ENCODE data around the gene DYDC2. TPM values are rescaled to one million over a fixed set of nuclear protein-coding genes. Genes with fewer than 3 reads are reported as not detected.

Gene DYDC2
- polyA plus RNA-seq, 2 of the 4 experiments (the other 2 are of a cell fraction): 0.04 TPM; not detected in 1

- TF ChIP-seq, protein P1, sequence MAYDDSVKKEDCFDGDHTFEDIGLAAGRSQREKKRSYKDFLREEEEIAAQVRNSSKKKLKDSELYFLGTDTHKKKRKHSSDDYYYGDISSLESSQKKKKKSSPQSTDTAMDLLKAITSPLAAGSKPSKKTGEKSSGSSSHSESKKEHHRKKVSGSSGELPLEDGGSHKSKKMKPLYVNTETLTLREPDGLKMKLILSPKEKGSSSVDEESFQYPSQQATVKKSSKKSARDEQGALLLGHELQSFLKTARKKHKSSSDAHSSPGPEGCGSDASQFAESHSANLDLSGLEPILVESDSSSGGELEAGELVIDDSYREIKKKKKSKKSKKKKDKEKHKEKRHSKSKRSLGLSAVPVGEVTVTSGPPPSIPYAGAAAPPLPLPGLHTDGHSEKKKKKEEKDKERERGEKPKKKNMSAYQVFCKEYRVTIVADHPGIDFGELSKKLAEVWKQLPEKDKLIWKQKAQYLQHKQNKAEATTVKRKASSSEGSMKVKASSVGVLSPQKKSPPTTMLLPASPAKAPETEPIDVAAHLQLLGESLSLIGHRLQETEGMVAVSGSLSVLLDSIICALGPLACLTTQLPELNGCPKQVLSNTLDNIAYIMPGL (CRISPR knock-in tag; IDR thresholded peaks at IDR 0.05; ENCODE audit: borderline replicate concordance): no peak
- no peak for TF ChIP-seq NFE2L2 (conservative IDR thresholded peaks at IDR 0.05; ENCODE audit: low read length)
- TF ChIP-seq POLR2A (IDR thresholded peaks at IDR 0.05; ENCODE audit: low read length): no peak
Observed at GRCh38 chr10:80394358-80394916, 37.9 kb downstream of the DYDC2 start (continued).

- TF ChIP-seq SREBF2 (IDR thresholded peaks at IDR 0.05) (no peak), FOSL2 (IDR thresholded peaks at IDR 0.05) (no peak), FOSL2 (CRISPR knock-in tag; IDR thresholded peaks at IDR 0.05) (no peak), ZSCAN20 (CRISPR knock-in tag; IDR thresholded peaks at IDR 0.05) (no peak), KDM5A (IDR thresholded peaks at IDR 0.05) (no peak), CBX8 (IDR thresholded peaks at IDR 0.05) (no peak), MAX (IDR thresholded peaks at IDR 0.05) (no peak), EHMT2 (IDR thresholded peaks at IDR 0.05; ENCODE audit: low read depth) (no peak), RARB (CRISPR knock-in tag; IDR thresholded peaks at IDR 0.05) (no peak), CHD4 (IDR thresholded peaks at IDR 0.05; ENCODE audit: borderline replicate concordance) (no peak), CTCF (IDR thresholded peaks at IDR 0.05) (no peak), EP300 (IDR thresholded peaks at IDR 0.05) (no peak), POLR2AphosphoS2 (conservative IDR thresholded peaks at IDR 0.05; ENCODE audit: low read length) (no peak), ESRRA (IDR thresholded peaks at IDR 0.05; ENCODE audit: borderline replicate concordance, low read length) (no peak), MYC (IDR thresholded peaks at IDR 0.05; ENCODE audit: borderline replicate concordance, low read length) (no peak), RAD21 (conservative IDR thresholded peaks at IDR 0.05 in 1 of 2, IDR thresholded peaks at IDR 0.05 in 1 of 2) (no peak), ZNF302 (CRISPR knock-in tag; IDR thresholded peaks at IDR 0.05) (no peak)
- CTCF ChIA-PET: interaction anchor here (1.4 to 2.8 kb wide), 2 partner anchors 19 to 47 kb away, joined by 4 to 18 read pairs; no protein-coding TSS in a partner anchor
Observed at GRCh38 chr10:80397014-80397413, 40.4 kb downstream of the DYDC2 start.

DNA sequence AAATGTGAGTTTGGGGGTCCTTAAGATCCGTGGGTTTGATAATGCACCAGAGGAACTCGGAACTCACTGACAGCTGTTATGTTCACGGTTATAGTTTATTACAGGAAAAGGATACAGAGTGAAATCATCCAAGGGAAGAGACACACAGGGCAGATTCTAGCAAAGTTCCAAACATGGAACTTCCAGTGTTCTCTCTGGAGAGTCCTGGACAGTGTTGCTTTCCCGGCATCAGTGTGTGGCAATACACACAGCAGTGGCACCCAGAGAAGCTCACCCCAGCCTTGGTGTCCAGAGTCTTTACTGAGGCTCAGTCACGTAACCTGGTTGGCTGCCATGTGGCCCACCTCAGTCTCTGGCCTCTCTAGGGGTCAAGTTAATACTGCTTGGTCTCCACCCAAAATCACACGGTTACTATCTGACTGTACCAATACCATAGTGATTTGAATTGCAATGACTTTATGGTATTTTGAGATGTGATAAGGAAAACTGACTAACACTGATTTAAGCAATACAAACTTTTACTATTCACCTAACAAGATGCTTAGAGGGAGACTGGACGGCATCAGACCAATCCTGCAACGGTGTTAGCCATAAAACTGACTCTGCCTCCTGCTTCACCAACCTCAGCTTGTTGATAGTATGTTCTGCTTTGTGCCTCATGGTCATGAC, 43.7 kb downstream of the DYDC2 start:
- no peak overlapping the region for H3K4me3 ChIP-seq
- H3K9me3 ChIP-seq: no peaks in the 10 kb centered on the region
- FAIRE-seq (no peak), DNase-seq (ENCODE audit: low read depth in 1 of 2, low spot score in 1 of 2) (no peak), ATAC-seq (peak in 1 of 2 experiments; percentile 43; a peak in 4 of 6 replicates)
- ChIA-PET POLR2A (no interaction called here), CTCF (no interaction called here)
- WGBS (ENCODE audit: missing lambda C conversion rate): 58% methylated on average over 8 of the region's 8 CpGs
- H3K4me1 ChIP-seq: no peaks in the 10 kb centered on the region
- H3K4me2 ChIP-seq: no peak overlapping the region
- no peak for TF ChIP-seq HOXA7 (CRISPR knock-in tag; IDR thresholded peaks at IDR 0.05)
- no peak for TF ChIP-seq POLR2AphosphoS2 (conservative IDR thresholded peaks at IDR 0.05; ENCODE audit: low read length)
- TF ChIP-seq JUN (IDR thresholded peaks at IDR 0.05): no peak
- no peak for TF ChIP-seq RFX5 (IDR thresholded peaks at IDR 0.05)
- no peak for TF ChIP-seq MAFK (IDR thresholded peaks at IDR 0.05; ENCODE audit: partially characterized antibody)
- H3K27ac ChIP-seq: no peak overlapping the region

More at GRCh38 chr10:80397014-80397413, 40.4 kb downstream of the DYDC2 start:
- DNase-seq (ENCODE audit: low read depth in 1 of 2, low spot score in 1 of 2): no peak
- Histone ChIP-seq H3K9me3 (no peaks in the 10 kb centered on the region), H3K4me2 (no peak overlapping the region), H3K4me1 (no peaks in the 10 kb centered on the region), H3K27ac (peak overlapping the region; percentile 10 to 15; a peak in 2 of 6 replicates), H3K4me3 (no peak overlapping the region)
- ATAC-seq: no peak
- POLR2A ChIA-PET: interaction anchor here (1.3 kb wide), 1 partner anchor 11 kb away, joined by 9 read pairs; the partner anchor contains the start of gene PRXL2A
- FAIRE-seq: no peak
- 38% methylated on average over 2 of the region's 2 CpGs for WGBS (ENCODE audit: missing lambda C conversion rate)

Data from A549 (cell line).